DND-41 (cell line): Measurements from ENCODE around the gene LAMB2.

Experiments used
- ATAC-seq: fragments of 200-7000 bp; cut with Tn5 transposase; 3 replicates; pipeline ENCODE4 v1.9.1; 2021; ENCODE audit warnings: low read depth; ENCODE audit not compliant: insufficient read depth
- DNase-seq: peaks from one replicate; pipeline ENCODE4 v3.0.0-alpha.2; 2020
- H2AFZ ChIP-seq: 2 replicates; pipeline ENCODE4 v1.6.0; 2012; ENCODE audit warnings: low read depth, low read length
- H3K27ac ChIP-seq: 2 replicates; pipeline ENCODE4 v1.5.1; 2012; ENCODE audit warnings: low read length, inconsistent platforms
- H3K27me3 ChIP-seq: fragments of 200-600 bp; sonication (generic); 2 replicates; pipeline ENCODE4 v1.6.0; 2012; ENCODE audit warnings: low read length, mild to moderate bottlenecking, inconsistent platforms; ENCODE audit not compliant: insufficient read depth, poor library complexity
- H3K36me3 ChIP-seq: 2 replicates; pipeline ENCODE4 v1.5.1; 2012; ENCODE audit warnings: low read length, inconsistent platforms; ENCODE audit not compliant: insufficient read depth
- H3K4me1 ChIP-seq: 2 replicates; pipeline ENCODE4 v1.5.1; 2012; ENCODE audit warnings: mild to moderate bottlenecking, low read length; ENCODE audit not compliant: insufficient read depth
- H3K4me2 ChIP-seq: 2 replicates; pipeline ENCODE4 v1.6.0; 2012; ENCODE audit warnings: mild to moderate bottlenecking, moderate library complexity, low read length, inconsistent platforms; ENCODE audit not compliant: insufficient read depth
- H3K4me3 ChIP-seq, 2 experiments: fragments of 200-600 bp in 1 of 2; shearing (Covaris generic) in 1 of 2; 2 replicates each; pipeline ENCODE4 v1.5.1; 2012 to 2016; ENCODE audit warnings: inconsistent platforms in 2 of 2, low read length in 2 of 2, mild to moderate bottlenecking in 2 of 2, low read depth in 1 of 2, moderate library complexity in 1 of 2
- H3K79me2 ChIP-seq: 2 replicates; pipeline ENCODE4 v1.6.0; 2012; ENCODE audit warnings: low read length, inconsistent platforms; ENCODE audit not compliant: insufficient read depth
- H3K9ac ChIP-seq: 2 replicates; pipeline ENCODE4 v1.6.0; 2012; ENCODE audit warnings: low read depth, mild to moderate bottlenecking, inconsistent platforms, low read length, moderate library complexity
- H3K9me3 ChIP-seq: 2 replicates; pipeline ENCODE4 v1.5.1; 2012; ENCODE audit warnings: low read length, moderate library complexity, mild to moderate bottlenecking, inconsistent platforms; ENCODE audit not compliant: insufficient read depth, severe bottlenecking
- H4K20me1 ChIP-seq: 2 replicates; pipeline ENCODE4 v1.6.0; 2012; ENCODE audit warnings: low read length; ENCODE audit not compliant: insufficient read depth
- EZH2 ChIP-seq: IDR thresholded peaks from 3 replicates; pipeline ENCODE4 v1.6.1; 2012; ENCODE audit warnings: borderline replicate concordance, low read depth, mild to moderate bottlenecking, moderate library complexity, low read length, inconsistent platforms; ENCODE audit not compliant: severe bottlenecking
- TF ChIP-seq, protein P1 (sequence below): IDR thresholded peaks from 2 replicates; pipeline ENCODE4 v1.5.1; 2012; ENCODE audit warnings: borderline replicate concordance, low read length, moderate library complexity, mild to moderate bottlenecking; ENCODE audit not compliant: poor library complexity, severe bottlenecking; ENCODE audit errors: extremely low read depth

The LAMB2 gene

DNA sequence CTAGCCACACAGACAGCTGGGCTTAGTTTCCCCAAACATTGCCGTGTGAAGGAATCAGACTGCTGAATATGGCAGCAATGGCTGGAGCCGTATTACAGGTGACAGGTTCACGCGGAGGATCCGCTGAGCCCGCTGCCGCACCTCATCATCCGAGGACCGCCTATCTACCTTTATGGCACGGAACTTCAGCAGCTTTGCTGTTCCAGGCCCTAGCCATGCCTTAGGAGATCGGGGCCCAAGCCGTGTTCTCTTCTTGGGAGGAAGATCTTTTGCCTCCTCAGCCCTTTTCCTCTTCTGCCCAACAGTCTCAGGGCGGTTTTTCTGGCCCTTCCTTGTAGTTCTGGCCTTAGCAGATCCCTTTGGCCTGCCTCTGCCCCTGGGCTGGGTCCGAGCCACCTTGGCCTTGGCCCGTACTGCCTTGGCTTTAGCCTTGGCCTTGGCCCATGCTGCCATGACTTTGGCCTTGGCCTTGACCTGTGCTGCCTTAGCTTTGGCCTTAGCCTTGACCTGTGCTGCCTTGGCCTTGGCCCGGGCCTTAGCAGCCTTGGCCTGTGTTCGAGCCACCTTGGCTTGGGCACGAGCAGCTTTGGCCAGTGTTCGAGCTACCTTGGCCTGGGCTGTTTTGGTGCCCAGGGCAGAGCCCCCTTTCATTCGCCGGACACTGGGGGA, 30.0 kb upstream of the LAMB2 start:
- Histone ChIP-seq H3K27me3 (no peaks in the 10 kb centered on the region), H2AFZ (no peak overlapping the region), H3K9ac (no peak overlapping the region), H3K4me3 (no peak overlapping the region), H3K36me3 (peaks cover 40% of the 10 kb centered on the region), H3K4me1 (peaks cover 29% of the 10 kb centered on the region), H4K20me1 (peaks cover 37% of the 10 kb centered on the region), H3K9me3 (peaks cover 7% of the 10 kb centered on the region), H3K27ac (no peak overlapping the region), H3K79me2 (peaks cover 44% of the 10 kb centered on the region), H3K4me2 (no peak overlapping the region)
- ATAC-seq = no peak
- no peak for DNase-seq
- TF ChIP-seq, protein P1, sequence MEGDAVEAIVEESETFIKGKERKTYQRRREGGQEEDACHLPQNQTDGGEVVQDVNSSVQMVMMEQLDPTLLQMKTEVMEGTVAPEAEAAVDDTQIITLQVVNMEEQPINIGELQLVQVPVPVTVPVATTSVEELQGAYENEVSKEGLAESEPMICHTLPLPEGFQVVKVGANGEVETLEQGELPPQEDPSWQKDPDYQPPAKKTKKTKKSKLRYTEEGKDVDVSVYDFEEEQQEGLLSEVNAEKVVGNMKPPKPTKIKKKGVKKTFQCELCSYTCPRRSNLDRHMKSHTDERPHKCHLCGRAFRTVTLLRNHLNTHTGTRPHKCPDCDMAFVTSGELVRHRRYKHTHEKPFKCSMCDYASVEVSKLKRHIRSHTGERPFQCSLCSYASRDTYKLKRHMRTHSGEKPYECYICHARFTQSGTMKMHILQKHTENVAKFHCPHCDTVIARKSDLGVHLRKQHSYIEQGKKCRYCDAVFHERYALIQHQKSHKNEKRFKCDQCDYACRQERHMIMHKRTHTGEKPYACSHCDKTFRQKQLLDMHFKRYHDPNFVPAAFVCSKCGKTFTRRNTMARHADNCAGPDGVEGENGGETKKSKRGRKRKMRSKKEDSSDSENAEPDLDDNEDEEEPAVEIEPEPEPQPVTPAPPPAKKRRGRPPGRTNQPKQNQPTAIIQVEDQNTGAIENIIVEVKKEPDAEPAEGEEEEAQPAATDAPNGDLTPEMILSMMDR = no peak
- TF ChIP-seq EZH2 = no peak

DNA sequence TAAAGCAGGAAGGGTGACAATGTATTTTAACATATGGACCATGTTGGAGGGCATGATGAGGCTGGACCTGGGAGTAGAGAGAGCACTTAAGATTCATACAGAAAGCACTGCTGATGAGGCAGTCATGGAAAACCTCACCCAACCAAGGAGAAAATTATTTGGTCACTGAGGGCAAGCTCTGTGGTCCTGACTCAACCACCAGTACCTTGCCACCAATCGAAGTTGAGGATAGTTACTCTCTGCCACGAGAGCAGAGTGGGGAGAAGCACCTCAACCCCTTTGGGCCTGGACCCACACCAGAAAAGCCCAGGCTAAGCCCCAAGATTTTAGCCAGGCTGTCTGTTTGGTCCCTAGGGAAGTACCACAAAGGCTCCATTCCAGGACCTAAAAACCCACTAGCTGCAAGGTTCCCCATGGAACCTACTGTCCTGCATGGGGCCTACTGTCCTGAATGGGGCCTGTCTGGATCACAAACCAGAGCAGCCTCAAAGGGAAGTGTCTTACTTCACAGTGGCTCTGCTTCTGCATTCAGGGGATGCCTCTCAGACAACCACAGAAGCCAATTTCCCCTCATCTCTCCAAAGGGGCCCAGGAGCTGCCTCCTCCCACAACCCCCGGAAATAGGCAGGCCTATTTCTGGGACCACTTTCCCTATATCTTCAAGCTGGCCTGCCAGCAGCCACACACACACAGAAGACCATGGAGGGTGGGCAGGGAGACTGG, 29.1 kb upstream of the LAMB2 start:
- Histone ChIP-seq H3K27me3 (no peaks in the 10 kb centered on the region), H3K4me3 (no peak overlapping the region), H3K9me3 (peaks cover 6% of the 10 kb centered on the region), H3K4me2 (no peak overlapping the region), H3K4me1 (peaks cover 27% of the 10 kb centered on the region), H3K36me3 (peaks cover 40% of the 10 kb centered on the region), H3K79me2 (peaks cover 44% of the 10 kb centered on the region), H4K20me1 (peaks cover 37% of the 10 kb centered on the region), H3K9ac (no peak overlapping the region), H2AFZ (no peak overlapping the region), H3K27ac (no peak overlapping the region)
- ATAC-seq (no peak), DNase-seq (no peak)
- TF ChIP-seq, protein P1 = no peak
- TF ChIP-seq EZH2 = no peak

DNA sequence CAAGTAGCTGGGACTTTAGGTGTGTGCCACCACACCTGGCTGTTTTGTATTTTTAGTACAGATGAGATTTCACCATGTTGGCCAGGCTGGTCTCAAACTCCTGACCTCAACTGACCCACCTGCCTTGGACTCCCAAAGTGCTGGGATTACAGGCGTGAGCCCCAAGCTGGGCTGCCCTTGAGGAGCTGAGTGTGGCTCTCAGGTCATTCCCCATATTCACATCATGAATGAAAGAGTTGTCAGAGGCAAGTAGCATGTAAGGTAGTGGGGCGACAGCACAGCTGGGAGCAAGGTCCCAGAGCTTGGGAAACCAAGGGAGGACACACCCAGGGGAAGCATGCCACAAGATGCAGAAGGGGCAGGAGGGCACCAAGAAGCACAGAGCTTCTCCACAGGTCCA, 28.3 kb upstream of the LAMB2 start:
- Histone ChIP-seq H3K79me2 (peaks cover 40% of the 10 kb centered on the region), H3K4me2 (no peak overlapping the region), H3K9ac (no peak overlapping the region), H4K20me1 (peaks cover 37% of the 10 kb centered on the region), H3K4me3 (no peak overlapping the region), H3K27me3 (no peaks in the 10 kb centered on the region), H3K9me3 (no peaks in the 10 kb centered on the region), H3K4me1 (peaks cover 19% of the 10 kb centered on the region), H3K36me3 (peaks cover 40% of the 10 kb centered on the region), H2AFZ (no peak overlapping the region), H3K27ac (no peak overlapping the region)
- DNase-seq (no peak), ATAC-seq (no peak)
- TF ChIP-seq EZH2 = no peak
- TF ChIP-seq, protein P1 = no peak
